Measurements from ENCODE around the gene PLD2.

PLD2 gene

DNA sequence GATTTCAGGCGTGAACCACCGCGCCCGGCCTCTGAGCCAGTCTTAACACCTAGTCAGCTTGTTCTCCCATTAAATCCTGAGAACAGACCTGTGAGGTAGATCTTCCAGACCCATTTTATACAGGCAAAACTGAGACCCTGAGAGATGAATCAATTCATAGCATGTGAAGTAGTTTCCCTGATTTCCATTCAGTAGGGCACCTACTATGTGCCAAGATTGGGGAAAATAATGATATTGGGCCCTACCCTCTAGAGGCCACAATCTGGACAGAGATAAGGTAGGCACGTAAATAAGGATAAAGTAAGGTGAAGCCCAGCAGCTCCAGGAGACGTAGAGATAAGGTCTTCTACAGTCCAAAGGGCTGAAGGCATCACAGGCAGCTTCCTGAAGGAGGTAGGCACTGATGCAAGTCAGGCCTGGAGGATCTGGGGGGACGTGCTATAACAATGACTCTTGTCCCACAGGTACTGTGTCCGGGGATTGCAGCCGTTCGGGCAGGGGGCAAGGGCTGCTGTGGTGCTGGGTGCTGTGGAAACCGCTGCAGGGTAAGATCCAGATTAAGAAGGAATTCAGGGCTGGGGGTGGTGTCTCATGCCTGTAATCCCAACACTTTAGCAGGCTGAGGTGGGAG, 26.5 kb upstream of the PLD2 start:
- WGBS (ENCODE audit: extremely low coverage, insufficient coverage, low lambda C conversion rate), result no CpG with 5 or more reads among the region's 11 CpGs
- no peak overlapping the region for H3K9ac ChIP-seq (ENCODE audit: low read length)
- H3K27me3 ChIP-seq (ENCODE audit: insufficient read depth, low read length, poor library complexity), result no peaks in the 10 kb centered on the region
- H3K23ac ChIP-seq (ENCODE audit: low read length), result no peak overlapping the region
- no peaks in the 10 kb centered on the region for H3K36me3 ChIP-seq (ENCODE audit: control insufficient read depth, insufficient read depth, low read length)
- no peak overlapping the region for H2BK5ac ChIP-seq (ENCODE audit: low read length)
- no peaks in the 10 kb centered on the region for H3K4me1 ChIP-seq (ENCODE audit: control insufficient read depth, low read depth, low read length)
- H3K27ac ChIP-seq (ENCODE audit: low read depth, low read length), result no peak overlapping the region
- H3K79me2 ChIP-seq (ENCODE audit: control insufficient read depth, insufficient read depth, low read length), result no peaks in the 10 kb centered on the region
- H4K5ac ChIP-seq (ENCODE audit: low read length), result no peak overlapping the region
- H2BK15ac ChIP-seq (replicated peaks; ENCODE audit: low read depth), result no peak overlapping the region
- no peak overlapping the region for H2AK5ac ChIP-seq (ENCODE audit: low read length)
- no peak overlapping the region for H4K8ac ChIP-seq (ENCODE audit: low read depth, low read length)
- H3K18ac ChIP-seq (ENCODE audit: low read length), result no peak overlapping the region
- H3K4ac ChIP-seq (ENCODE audit: low read depth, low read length), result no peak overlapping the region
- no peak overlapping the region for H3K4me2 ChIP-seq (ENCODE audit: low read length)
- H3K56ac ChIP-seq (ENCODE audit: low read length), result no peak overlapping the region
- no peak overlapping the region for H3K4me3 ChIP-seq (ENCODE audit: low read length)
- no peak overlapping the region for H2BK120ac ChIP-seq (ENCODE audit: low read depth, low read length)
- no peaks in the 10 kb centered on the region for H3K79me1 ChIP-seq (ENCODE audit: low read length)
- no peak for DNase-seq

DNA sequence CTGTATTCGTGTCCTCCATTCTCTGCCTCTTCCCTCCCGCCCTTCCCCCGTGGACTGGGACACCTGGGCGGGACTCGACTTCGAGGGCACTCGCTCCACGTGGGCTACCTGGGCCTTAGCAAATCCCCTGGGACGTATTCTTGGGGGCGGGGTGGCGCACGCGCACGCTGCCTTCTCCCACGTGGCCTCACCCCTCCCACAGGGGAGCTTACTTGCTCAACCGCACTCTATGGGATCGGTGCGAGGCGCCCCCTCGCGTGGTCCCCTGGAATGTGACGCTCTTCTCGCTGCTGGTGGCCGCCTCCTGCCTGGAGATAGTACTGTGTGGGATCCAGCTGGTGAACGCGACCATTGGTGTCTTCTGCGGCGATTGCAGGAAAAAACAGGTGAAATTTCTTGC, 24.3 kb upstream of the PLD2 start:
- H3K27me3 ChIP-seq (ENCODE audit: insufficient read depth, low read length, poor library complexity), result no peaks in the 10 kb centered on the region
- no CpG with 5 or more reads among the region's 28 CpGs for WGBS (ENCODE audit: extremely low coverage, insufficient coverage, low lambda C conversion rate)
- no peak for DNase-seq

DNA sequence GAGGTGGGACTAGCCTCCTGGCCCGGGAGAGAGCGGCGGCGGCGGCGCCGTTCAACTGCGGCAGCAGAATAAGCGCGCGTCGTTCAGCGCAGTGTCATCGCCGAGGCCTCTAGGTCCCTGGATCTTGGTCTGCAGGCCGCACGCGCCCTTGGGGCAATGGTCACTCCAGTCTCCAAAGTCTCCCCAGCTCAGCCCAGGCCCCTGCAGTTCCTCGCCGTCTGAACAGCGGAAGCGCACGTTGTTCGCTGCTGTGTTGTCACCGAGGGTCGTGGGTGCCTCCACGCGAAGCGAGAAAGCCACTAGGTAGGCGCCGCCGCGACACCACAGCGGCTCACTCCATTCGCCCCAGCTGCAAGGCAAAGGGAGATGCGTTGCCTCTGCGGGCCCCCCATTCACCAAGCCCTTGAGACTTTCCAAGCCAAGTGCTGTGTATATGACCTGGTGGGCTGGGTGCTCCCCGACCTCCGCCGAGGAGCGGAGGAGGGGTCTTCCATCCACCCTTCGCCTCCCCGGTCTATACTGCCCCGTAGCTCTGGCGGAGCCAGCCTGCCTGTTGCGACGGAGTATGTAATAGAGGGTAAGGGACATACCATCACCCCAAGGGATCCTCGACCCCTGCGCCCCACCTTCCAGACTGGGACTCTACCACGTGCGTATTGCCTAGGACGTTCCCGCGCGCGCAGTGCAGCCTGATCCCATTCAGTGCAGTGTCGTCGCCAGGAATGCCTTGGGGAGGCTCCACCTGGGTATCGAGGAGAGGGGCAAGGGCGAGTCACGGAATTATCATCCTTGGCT, 21.4 kb upstream of the PLD2 start:
- WGBS (ENCODE audit: extremely low coverage, insufficient coverage, low lambda C conversion rate), result no CpG with 5 or more reads among the region's 61 CpGs
- Histone ChIP-seq H3K56ac (ENCODE audit: low read length) (no peak overlapping the region), H3K9ac (ENCODE audit: low read length) (no peak overlapping the region), H3K79me2 (ENCODE audit: control insufficient read depth, insufficient read depth, low read length) (no peaks in the 10 kb centered on the region), H3K23ac (ENCODE audit: low read length) (no peak overlapping the region), H2BK15ac (replicated peaks; ENCODE audit: low read depth) (no peak overlapping the region), H3K36me3 (ENCODE audit: control insufficient read depth, insufficient read depth, low read length) (no peaks in the 10 kb centered on the region), H4K5ac (ENCODE audit: low read length) (no peak overlapping the region), H3K4me2 (ENCODE audit: low read length) (no peak overlapping the region), H3K4ac (ENCODE audit: low read depth, low read length) (no peak overlapping the region), H2BK120ac (ENCODE audit: low read depth, low read length) (no peak overlapping the region), H4K8ac (ENCODE audit: low read depth, low read length) (no peak overlapping the region), H3K4me1 (ENCODE audit: control insufficient read depth, low read depth, low read length) (peaks cover 2% of the 10 kb centered on the region), H3K4me3 (ENCODE audit: low read length) (no peak overlapping the region), H2BK5ac (ENCODE audit: low read length) (no peak overlapping the region), H3K27ac (ENCODE audit: low read depth, low read length) (no peak overlapping the region), H3K27me3 (ENCODE audit: insufficient read depth, low read length, poor library complexity) (peaks cover 2% of the 10 kb centered on the region), H3K18ac (ENCODE audit: low read length) (no peak overlapping the region), H3K79me1 (ENCODE audit: low read length) (no peaks in the 10 kb centered on the region), H2AK5ac (ENCODE audit: low read length) (no peak overlapping the region)
- DNase-seq, result no peak

More for the DNA sequence above, 24.3 kb upstream of the PLD2 start:
- no peak overlapping the region for H4K8ac ChIP-seq (ENCODE audit: low read depth, low read length)
- no peak overlapping the region for H2AK5ac ChIP-seq (ENCODE audit: low read length)
- no peak overlapping the region for H3K4me2 ChIP-seq (ENCODE audit: low read length)
- no peak overlapping the region for H3K4ac ChIP-seq (ENCODE audit: low read depth, low read length)
- H3K79me1 ChIP-seq (ENCODE audit: low read length), result no peaks in the 10 kb centered on the region
- H3K9ac ChIP-seq (ENCODE audit: low read length), result no peak overlapping the region
- H3K79me2 ChIP-seq (ENCODE audit: control insufficient read depth, insufficient read depth, low read length), result no peaks in the 10 kb centered on the region
- H3K27ac ChIP-seq (ENCODE audit: low read depth, low read length), result no peak overlapping the region
- no peaks in the 10 kb centered on the region for H3K4me1 ChIP-seq (ENCODE audit: control insufficient read depth, low read depth, low read length)
- H2BK15ac ChIP-seq (replicated peaks; ENCODE audit: low read depth), result no peak overlapping the region
- no peak overlapping the region for H2BK120ac ChIP-seq (ENCODE audit: low read depth, low read length)
- H3K23ac ChIP-seq (ENCODE audit: low read length), result no peak overlapping the region
- no peaks in the 10 kb centered on the region for H3K36me3 ChIP-seq (ENCODE audit: control insufficient read depth, insufficient read depth, low read length)
- H3K56ac ChIP-seq (ENCODE audit: low read length), result no peak overlapping the region
- H4K5ac ChIP-seq (ENCODE audit: low read length), result no peak overlapping the region
- no peak overlapping the region for H2BK5ac ChIP-seq (ENCODE audit: low read length)
- no peak overlapping the region for H3K4me3 ChIP-seq (ENCODE audit: low read length)
- H3K18ac ChIP-seq (ENCODE audit: low read length), result no peak overlapping the region

DNA sequence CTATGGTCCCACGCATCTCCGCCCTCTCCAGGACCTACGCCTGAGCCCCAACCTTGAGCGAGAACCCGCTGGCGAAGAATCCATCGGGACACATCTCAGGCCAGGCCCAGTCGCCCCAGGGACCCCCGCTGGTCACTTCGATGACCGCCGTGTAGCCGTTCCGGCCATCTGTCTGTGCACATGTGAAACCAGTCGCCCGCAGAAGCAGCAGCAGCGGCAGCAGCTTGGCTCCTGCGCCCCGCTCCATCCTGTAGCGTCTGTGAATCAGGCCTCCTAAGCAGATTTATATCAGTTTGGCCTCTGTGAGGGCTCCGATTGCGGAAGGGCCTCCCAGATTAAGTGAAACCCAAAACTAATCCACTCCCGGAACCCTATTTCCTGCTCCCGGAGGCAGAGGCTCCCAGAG, 20.8 kb upstream of the PLD2 start, which contains the start of gene VMO1:
TSS of gene VMO1 (minus strand) at position 259 of the 406 bp plus-strand sequence. CDS start at position 247, 12 bp downstream.
- H3K18ac ChIP-seq (ENCODE audit: low read length), result no peak within 1 kb of the TSS
- peaks cover 2% of the 10 kb centered on the region for H3K4me1 ChIP-seq (ENCODE audit: control insufficient read depth, low read depth, low read length)
- H3K79me2 ChIP-seq (ENCODE audit: control insufficient read depth, insufficient read depth, low read length), result no peaks in the 10 kb centered on the region
- no CpG with 5 or more reads among the region's 24 CpGs for WGBS (ENCODE audit: extremely low coverage, insufficient coverage, low lambda C conversion rate)
- no peak within 1 kb of the TSS for H3K4ac ChIP-seq (ENCODE audit: low read depth, low read length)
- H3K4me2 ChIP-seq (ENCODE audit: low read length), result no peak within 1 kb of the TSS
- H3K27ac ChIP-seq (ENCODE audit: low read depth, low read length), result no peak within 1 kb of the TSS
- no peaks in the 10 kb centered on the region for H3K79me1 ChIP-seq (ENCODE audit: low read length)
- H2BK5ac ChIP-seq (ENCODE audit: low read length), result no peak within 1 kb of the TSS
- H3K56ac ChIP-seq (ENCODE audit: low read length), result no peak within 1 kb of the TSS
- H2BK15ac ChIP-seq (replicated peaks; ENCODE audit: low read depth), result no peak within 1 kb of the TSS
- H2AK5ac ChIP-seq (ENCODE audit: low read length), result no peak within 1 kb of the TSS
- peaks cover 2% of the 10 kb centered on the region for H3K27me3 ChIP-seq (ENCODE audit: insufficient read depth, low read length, poor library complexity)
- H4K5ac ChIP-seq (ENCODE audit: low read length), result no peak within 1 kb of the TSS
- no peaks in the 10 kb centered on the region for H3K36me3 ChIP-seq (ENCODE audit: control insufficient read depth, insufficient read depth, low read length)
- H2BK120ac ChIP-seq (ENCODE audit: low read depth, low read length), result no peak within 1 kb of the TSS
- H3K23ac ChIP-seq (ENCODE audit: low read length), result no peak within 1 kb of the TSS
- no peak within 1 kb of the TSS for H3K4me3 ChIP-seq (ENCODE audit: low read length)
- H3K9ac ChIP-seq (ENCODE audit: low read length), result no peak within 1 kb of the TSS
- DNase-seq, result no peak
- H4K8ac ChIP-seq (ENCODE audit: low read depth, low read length), result no peak within 1 kb of the TSS

DNA sequence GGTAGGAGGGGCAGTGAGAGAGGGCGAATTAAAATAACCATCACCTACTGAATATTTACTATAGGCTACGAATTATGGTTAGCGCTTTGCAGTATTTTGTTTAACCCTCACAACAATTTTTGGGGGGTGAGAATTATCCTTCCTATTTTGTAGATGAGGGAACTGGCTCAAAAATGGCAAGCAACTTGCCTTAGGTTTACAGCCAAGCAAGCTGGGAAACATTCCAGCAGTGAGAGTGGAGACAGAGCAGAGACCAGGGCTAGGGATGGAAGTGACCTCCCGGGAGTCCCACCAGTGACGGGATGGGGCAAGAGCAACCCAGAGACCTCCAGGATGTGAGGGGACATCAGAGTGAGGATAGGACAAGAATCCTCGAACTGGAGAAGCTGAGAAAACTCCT, 20.4 kb upstream of the PLD2 start:
- H3K4me1 ChIP-seq (ENCODE audit: control insufficient read depth, low read depth, low read length), result peaks cover 2% of the 10 kb centered on the region
- no peak overlapping the region for H2AK5ac ChIP-seq (ENCODE audit: low read length)
- no peak overlapping the region for H3K4me3 ChIP-seq (ENCODE audit: low read length)
- no peak overlapping the region for H3K4ac ChIP-seq (ENCODE audit: low read depth, low read length)
- no peaks in the 10 kb centered on the region for H3K79me2 ChIP-seq (ENCODE audit: control insufficient read depth, insufficient read depth, low read length)
- WGBS (ENCODE audit: extremely low coverage, insufficient coverage, low lambda C conversion rate), result no CpG with 5 or more reads among the region's 6 CpGs
- no peak for DNase-seq
- H3K27ac ChIP-seq (ENCODE audit: low read depth, low read length), result no peak overlapping the region
- no peaks in the 10 kb centered on the region for H3K36me3 ChIP-seq (ENCODE audit: control insufficient read depth, insufficient read depth, low read length)
- H4K5ac ChIP-seq (ENCODE audit: low read length), result no peak overlapping the region
- H2BK5ac ChIP-seq (ENCODE audit: low read length), result no peak overlapping the region
- peaks cover 2% of the 10 kb centered on the region for H3K27me3 ChIP-seq (ENCODE audit: insufficient read depth, low read length, poor library complexity)
- H3K79me1 ChIP-seq (ENCODE audit: low read length), result no peaks in the 10 kb centered on the region
- H3K18ac ChIP-seq (ENCODE audit: low read length), result no peak overlapping the region
- H2BK15ac ChIP-seq (replicated peaks; ENCODE audit: low read depth), result no peak overlapping the region
- no peak overlapping the region for H2BK120ac ChIP-seq (ENCODE audit: low read depth, low read length)
- H3K4me2 ChIP-seq (ENCODE audit: low read length), result no peak overlapping the region
- no peak overlapping the region for H3K23ac ChIP-seq (ENCODE audit: low read length)
- no peak overlapping the region for H4K8ac ChIP-seq (ENCODE audit: low read depth, low read length)
- no peak overlapping the region for H3K9ac ChIP-seq (ENCODE audit: low read length)
- no peak overlapping the region for H3K56ac ChIP-seq (ENCODE audit: low read length)

Data from mesendoderm (in vitro differentiated cells).